AG04449 (cell line): Measurements from ENCODE around the gene HMX2.

Experiments used
- CTCF ChIA-PET: fragments of 350-600 bp; formaldehyde crosslinking; extraction: SDS; loops from one replicate; lab custom pipeline; 2021; ENCODE audit warnings: antibody characterized with exemption; lab: Yijun Ruan, JAX
- POLR2A ChIA-PET: fragments of 400-600, 350-600 bp; formaldehyde crosslinking; extraction: SDS; loops from one replicate; lab custom pipeline; 2020; ENCODE audit warnings: antibody characterized with exemption, inconsistent platforms; lab: Yijun Ruan, JAX
- DNase-seq: peaks from one replicate; pipeline ENCODE4 v3.0.0-alpha.2; 2010; ENCODE audit warnings: low read depth, low spot score
- H3K4me3 ChIP-seq: 2 replicates; pipeline ENCODE4 v1.5.1; 2011; ENCODE audit warnings: low read depth, mild to moderate bottlenecking, control low read depth, low read length
- TF ChIP-seq, protein P1 (sequence below): IDR thresholded peaks from one replicate; pipeline ENCODE4 v1.5.1; 2011; ENCODE audit warnings: mild to moderate bottlenecking, moderate library complexity, low read length, control low read depth, inconsistent platforms; ENCODE audit not compliant: insufficient read depth; ENCODE audit errors: missing control alignments

HMX2 gene, protein sequence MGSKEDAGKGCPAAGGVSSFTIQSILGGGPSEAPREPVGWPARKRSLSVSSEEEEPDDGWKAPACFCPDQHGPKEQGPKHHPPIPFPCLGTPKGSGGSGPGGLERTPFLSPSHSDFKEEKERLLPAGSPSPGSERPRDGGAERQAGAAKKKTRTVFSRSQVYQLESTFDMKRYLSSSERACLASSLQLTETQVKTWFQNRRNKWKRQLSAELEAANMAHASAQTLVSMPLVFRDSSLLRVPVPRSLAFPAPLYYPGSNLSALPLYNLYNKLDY

DNA sequence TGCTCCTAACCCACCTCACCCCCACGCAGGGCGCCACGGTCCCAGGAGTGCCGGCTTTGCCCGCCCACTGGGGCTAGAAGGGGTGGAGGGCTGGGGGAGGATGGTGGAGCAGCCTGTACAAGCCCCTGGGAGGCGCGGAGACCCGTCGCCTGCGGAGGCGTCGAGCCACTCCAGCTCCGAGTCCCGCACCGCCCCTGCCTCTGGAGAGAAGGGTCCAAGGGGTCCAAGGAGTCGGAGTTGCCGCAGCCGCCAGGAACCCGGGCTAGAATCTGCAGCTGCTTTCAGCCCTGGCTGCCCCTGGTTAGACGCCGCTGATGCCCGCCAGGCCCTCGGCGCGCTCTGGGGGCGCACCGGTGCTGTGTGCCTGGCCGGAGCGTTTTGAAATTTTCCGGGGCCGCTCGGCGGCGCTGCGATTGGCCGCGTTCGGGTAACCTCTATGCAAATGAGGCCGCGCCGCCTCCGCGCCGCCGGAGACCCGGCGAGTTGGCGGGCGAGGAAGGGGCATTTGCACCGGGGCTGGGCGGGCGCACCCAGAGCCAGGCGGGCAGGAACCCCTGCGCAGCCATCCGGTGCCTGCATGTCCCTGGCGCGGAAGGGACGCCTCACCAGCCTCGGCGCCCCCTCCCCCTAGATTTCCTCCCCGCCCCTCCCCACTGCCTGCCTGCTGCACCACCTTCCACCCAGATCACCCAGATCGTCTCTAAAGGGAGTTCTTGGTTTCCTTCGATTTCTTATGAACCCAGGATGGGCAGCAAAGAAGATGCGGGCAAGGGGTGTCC, at the start of gene HMX2:
Gene HMX2, plus strand, starts transcription at position 502 of the 779 bp plus-strand sequence. Its CDS starts 243 bp downstream, at position 745.
- DNase-seq: no peak
- no peak within 1 kb of the TSS for H3K4me3 ChIP-seq
- ChIA-PET CTCF (interaction anchor here (4.6 kb wide), 1 partner anchor 15 kb away, joined by 27 read pairs; no protein-coding TSS in a partner anchor), POLR2A (no interaction called here)
- TF ChIP-seq, protein P1, sequence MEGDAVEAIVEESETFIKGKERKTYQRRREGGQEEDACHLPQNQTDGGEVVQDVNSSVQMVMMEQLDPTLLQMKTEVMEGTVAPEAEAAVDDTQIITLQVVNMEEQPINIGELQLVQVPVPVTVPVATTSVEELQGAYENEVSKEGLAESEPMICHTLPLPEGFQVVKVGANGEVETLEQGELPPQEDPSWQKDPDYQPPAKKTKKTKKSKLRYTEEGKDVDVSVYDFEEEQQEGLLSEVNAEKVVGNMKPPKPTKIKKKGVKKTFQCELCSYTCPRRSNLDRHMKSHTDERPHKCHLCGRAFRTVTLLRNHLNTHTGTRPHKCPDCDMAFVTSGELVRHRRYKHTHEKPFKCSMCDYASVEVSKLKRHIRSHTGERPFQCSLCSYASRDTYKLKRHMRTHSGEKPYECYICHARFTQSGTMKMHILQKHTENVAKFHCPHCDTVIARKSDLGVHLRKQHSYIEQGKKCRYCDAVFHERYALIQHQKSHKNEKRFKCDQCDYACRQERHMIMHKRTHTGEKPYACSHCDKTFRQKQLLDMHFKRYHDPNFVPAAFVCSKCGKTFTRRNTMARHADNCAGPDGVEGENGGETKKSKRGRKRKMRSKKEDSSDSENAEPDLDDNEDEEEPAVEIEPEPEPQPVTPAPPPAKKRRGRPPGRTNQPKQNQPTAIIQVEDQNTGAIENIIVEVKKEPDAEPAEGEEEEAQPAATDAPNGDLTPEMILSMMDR: no peak

DNA sequence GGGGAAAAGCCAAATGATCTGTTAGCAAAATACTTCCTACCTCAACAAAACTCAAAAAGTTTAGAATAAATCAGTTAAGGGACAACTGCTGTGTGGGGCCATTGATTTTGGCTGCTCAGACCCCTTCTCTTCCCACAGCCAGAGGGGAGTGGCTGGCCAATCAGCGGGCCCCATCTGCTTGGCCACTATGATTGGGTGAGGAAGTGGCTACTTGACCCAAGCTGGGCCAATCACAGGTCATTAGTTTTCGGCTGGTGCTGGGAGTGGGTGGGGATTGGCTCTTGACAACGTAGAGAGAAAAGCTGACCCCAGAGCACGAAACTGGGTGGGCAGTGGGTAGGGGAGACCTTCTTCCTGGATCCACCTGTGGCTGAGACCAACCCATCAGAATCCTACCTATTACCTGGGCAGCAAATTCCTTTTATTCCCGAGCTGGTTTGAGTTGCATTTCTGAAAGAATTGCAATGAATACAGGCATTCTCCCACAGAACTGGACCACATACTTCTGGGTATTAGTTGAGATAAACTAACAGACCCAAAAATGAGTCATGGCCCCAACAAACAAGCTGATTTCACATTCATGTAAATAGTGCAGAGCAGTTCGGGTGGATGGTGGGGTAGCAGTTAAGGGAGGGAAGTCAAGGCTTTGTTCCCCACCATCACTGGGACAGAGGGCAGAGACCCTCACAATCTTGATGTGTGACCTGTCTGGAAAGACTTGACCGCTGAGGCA, 47.7 kb upstream of the HMX2 start:
- no peak overlapping the region for H3K4me3 ChIP-seq
- DNase-seq: no peak
- POLR2A ChIA-PET: no interaction called here
- CTCF ChIA-PET: no interaction called here
- TF ChIP-seq, protein P1: no peak

DNA sequence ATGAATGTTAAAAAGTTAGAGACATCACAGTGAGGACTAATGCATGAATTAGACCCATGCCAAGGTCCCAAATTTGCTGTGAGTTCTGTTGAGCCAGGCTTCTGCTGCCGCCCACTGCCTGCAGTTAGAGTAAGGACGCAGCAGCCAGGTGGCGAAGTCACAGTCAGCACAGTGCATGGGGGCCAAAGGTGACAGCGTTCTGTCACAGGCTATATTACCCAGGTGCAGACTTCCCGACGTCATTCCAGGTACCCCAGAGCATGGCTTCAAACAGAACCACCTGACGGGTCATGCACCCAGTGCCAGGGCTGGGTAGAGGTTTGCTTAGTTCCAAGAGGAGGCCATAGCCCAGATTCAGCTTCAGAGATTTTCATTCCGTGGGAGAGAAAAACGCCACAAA, 46.1 kb upstream of the HMX2 start:
- CTCF ChIA-PET: no interaction called here
- no peak for DNase-seq
- no peak overlapping the region for H3K4me3 ChIP-seq

DNA sequence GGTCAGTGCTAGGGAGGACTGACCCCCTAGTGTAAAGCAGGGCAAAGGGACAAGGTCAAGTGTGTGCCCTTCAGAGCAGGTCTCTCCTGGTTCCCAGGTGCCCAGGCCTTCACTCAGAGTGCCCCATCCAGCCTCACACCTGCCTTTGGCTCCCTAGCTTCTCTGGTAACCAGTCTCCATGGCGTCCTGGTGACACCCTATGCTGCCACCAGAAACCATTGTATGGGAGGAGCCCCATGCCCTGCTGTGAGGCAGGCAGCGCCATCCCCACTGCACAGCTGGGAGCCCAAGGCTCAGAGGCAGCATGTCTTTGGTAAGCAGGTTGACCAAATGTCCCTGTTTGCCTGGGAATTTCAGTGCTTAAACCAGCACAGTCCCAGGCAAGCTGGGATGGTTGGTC, 45.3 kb upstream of the HMX2 start:
- TF ChIP-seq, protein P1: no peak
- no peak for DNase-seq
- H3K4me3 ChIP-seq: no peak overlapping the region
- ChIA-PET POLR2A (no interaction called here), CTCF (no interaction called here)

More for the DNA sequence above, 46.1 kb upstream of the HMX2 start:
- POLR2A ChIA-PET: no interaction called here
- TF ChIP-seq, protein P1: no peak

DNA sequence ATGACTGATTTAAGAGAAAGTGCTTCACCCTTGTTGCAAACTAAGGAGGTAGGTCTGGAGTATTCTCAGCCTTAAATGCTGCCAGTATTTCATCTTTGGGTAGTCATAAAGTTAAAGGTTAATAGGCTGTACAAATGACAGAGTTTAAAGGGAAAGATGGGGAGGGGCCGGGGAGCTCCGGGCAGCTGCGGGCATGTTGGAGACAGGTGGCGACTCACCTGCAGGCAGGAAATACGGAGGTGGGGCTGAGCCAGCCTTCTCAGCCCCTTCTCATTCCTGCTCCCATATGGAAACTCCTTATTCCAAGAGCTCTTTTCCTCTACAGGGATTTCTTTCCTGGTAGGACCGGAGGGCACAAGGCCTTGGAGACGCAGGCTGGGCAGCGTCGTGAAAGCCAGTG, 44.0 kb upstream of the HMX2 start:
- DNase-seq: no peak
- POLR2A ChIA-PET: no interaction called here

More for the DNA sequence above, 44.0 kb upstream of the HMX2 start:
- TF ChIP-seq, protein P1: no peak
- CTCF ChIA-PET: no interaction called here
- H3K4me3 ChIP-seq: no peak overlapping the region
